HepG2 (cell line): Measurements from ENCODE around the gene GCDH. TPM values are rescaled to one million over a fixed set of nuclear protein-coding genes. Genes with fewer than 3 reads are reported as not detected.

Source experiments
- ATM ChIP-seq: fragments of 450-650 bp; IDR thresholded peaks from 2 replicates; pipeline ENCODE4 v1.7.1; 2017; ENCODE audit warnings: mild to moderate bottlenecking, borderline replicate concordance
- BCL3 ChIP-seq: sonication (generic); formaldehyde crosslinking; IDR thresholded peaks from 2 replicates; pipeline ENCODE4 v1.5.1; 2020; ENCODE audit warnings: mild to moderate bottlenecking, missing genetic modification reagents, moderate library complexity
- CBX1 ChIP-seq: IDR thresholded peaks from one replicate; pipeline ENCODE4 v1.6.1; 2016; ENCODE audit warnings: antibody characterized with exemption, low read depth
- FOXP4 ChIP-seq: sonication (generic); formaldehyde crosslinking; IDR thresholded peaks from 2 replicates; pipeline ENCODE4 v1.4.0; 2020; ENCODE audit warnings: missing genetic modification reagents
- GATA4 ChIP-seq: sonication (generic); IDR thresholded peaks from 2 replicates; pipeline ENCODE4 v1.6.1; 2016; ENCODE audit warnings: antibody characterized with exemption, low read depth, borderline replicate concordance
- HOXA5 ChIP-seq: sonication (generic); formaldehyde crosslinking; IDR thresholded peaks from 2 replicates; pipeline ENCODE4 v1.4.0; 2020; ENCODE audit warnings: missing genetic modification reagents
- MIER3 ChIP-seq: IDR thresholded peaks from 2 replicates; pipeline ENCODE4 v1.6.1; 2016; ENCODE audit warnings: missing compliant biosample characterization, borderline replicate concordance
- MLX ChIP-seq: IDR thresholded peaks from 2 replicates; pipeline ENCODE4 v1.6.1; 2016
- MXD3 ChIP-seq: IDR thresholded peaks from 2 replicates; pipeline ENCODE4 v1.6.1; 2016; ENCODE audit warnings: mild to moderate bottlenecking, missing biosample characterization, missing genetic modification reagents
- NFKBIZ ChIP-seq: IDR thresholded peaks from 2 replicates; pipeline ENCODE4 v1.6.1; 2018; ENCODE audit warnings: missing genetic modification reagents, missing compliant biosample characterization
- NFYC ChIP-seq: IDR thresholded peaks from 2 replicates; pipeline ENCODE4 v1.6.1; 2016; ENCODE audit warnings: missing genetic modification reagents, missing compliant biosample characterization
- NR1H2 ChIP-seq: sonication (generic); formaldehyde crosslinking; IDR thresholded peaks from 2 replicates; pipeline ENCODE4 v1.8.1; 2022; ENCODE audit warnings: low read depth, missing genetic modification reagents, borderline replicate concordance
- POGK ChIP-seq: sonication (generic); formaldehyde crosslinking; conservative IDR thresholded peaks from 2 replicates; pipeline ENCODE4 v1.8.0; 2022; ENCODE audit warnings: mild to moderate bottlenecking, moderate library complexity, missing genetic modification reagents
- POLR2AphosphoS5 ChIP-seq: IDR thresholded peaks from 2 replicates; pipeline ENCODE4 v1.6.1; 2012; ENCODE audit warnings: low read depth, low read length
- SALL2 ChIP-seq: sonication (generic); formaldehyde crosslinking; IDR thresholded peaks from 2 replicates; pipeline ENCODE4 v1.8.1; 2023; ENCODE audit warnings: mild to moderate bottlenecking, missing genetic modification reagents, inconsistent platforms
- SNRNP70 ChIP-seq: fragments of 200-400 bp; formaldehyde crosslinking; IDR thresholded peaks from 2 replicates; pipeline ENCODE4 v1.6.1; 2017; ENCODE audit warnings: mild to moderate bottlenecking, low read depth, low read length, moderate library complexity
- THAP11 ChIP-seq: IDR thresholded peaks from 2 replicates; pipeline ENCODE4 v1.6.1; 2016; ENCODE audit warnings: missing biosample characterization, missing genetic modification reagents
- XBP1 ChIP-seq: sonication (generic); formaldehyde crosslinking; IDR thresholded peaks from 2 replicates; pipeline ENCODE4 v1.5.0; 2020; ENCODE audit warnings: missing genetic modification reagents
- ZFX ChIP-seq: sonication (generic); formaldehyde crosslinking; IDR thresholded peaks from 2 replicates; pipeline ENCODE4 v1.4.0; 2020; ENCODE audit warnings: mild to moderate bottlenecking, low read depth, missing genetic modification reagents, moderate library complexity
- ZXDC ChIP-seq: sonication (generic); formaldehyde crosslinking; IDR thresholded peaks from 2 replicates; pipeline ENCODE4 v1.5.0; 2020; ENCODE audit warnings: mild to moderate bottlenecking, missing genetic modification reagents
- polyA plus RNA-seq, 8 experiments: library from polyadenylated mRNA; depleted of rRNA in 3 of 8; stranded (reverse) in 7 of 8; unstranded in 1 of 8; fragments of >200 nt; fragmentation: Illumina TruSeq in 4 of 8; extraction: Trizol in 4 of 8; gene quantifications; 2 replicates each; pipeline versions ENCODE4 v1.2.1 to v1.2.3, GENCODE V29; 2011 to 2016; ENCODE audit warnings: low read depth in 4 of 8, missing spikeins in 1 of 8, mixed read lengths in 1 of 8; ENCODE audit not compliant: insufficient read depth in 1 of 8
- total RNA-seq, 5 experiments: library from RNA; depleted of rRNA; stranded (reverse); fragments of >200 nt; fragmentation: Illumina TruSeq; extraction: Trizol; gene quantifications; 2 replicates each; pipeline ENCODE4 v1.2.3, GENCODE V29; 2016; ENCODE audit warnings: low read depth in 1 of 5

Gene GCDH
- total and polyA plus RNA-seq, 2 of the 13 experiments (the other 11 are each of a cell fraction or from before 2014, with no cell fraction given), result 15.1 to 38.0 TPM

- TF ChIP-seq POGK, result peak; percentile 71
- peak; percentile 71; the same call in 1 of the 2 replicates for TF ChIP-seq MXD3 (CRISPR knock-in tag)
- TF ChIP-seq ZXDC, result no peak; the same call in 1 of the 2 replicates
- peak; percentile 61; the same call in 1 of the 2 replicates for TF ChIP-seq BCL3
- TF ChIP-seq MLX (CRISPR knock-in tag), result 0 out of 2 replicates have a peak, but pooled peaks have one; percentile 19
- TF ChIP-seq XBP1, result 0 out of 2 replicates have a peak, but pooled peaks have one; percentile 49
- peak; percentile 46 for TF ChIP-seq CBX1
- no peak for TF ChIP-seq SNRNP70
- TF ChIP-seq POLR2AphosphoS5, result peak; percentile 90
- TF ChIP-seq THAP11, result peak; percentile 83
- TF ChIP-seq HOXA5, result no peak
- peak; percentile 84 for TF ChIP-seq ZFX (CRISPR knock-in tag)
- 0 out of 2 replicates have a peak, but pooled peaks have one; percentile 20 for TF ChIP-seq MIER3 (CRISPR knock-in tag)
- TF ChIP-seq ATM, result no peak
- TF ChIP-seq SALL2 (CRISPR knock-in tag), result peak; percentile 78
- TF ChIP-seq NFYC (CRISPR knock-in tag), result peak; percentile 99
- TF ChIP-seq NR1H2 (CRISPR knock-in tag), result no peak
- peak; percentile 32; the same call in 1 of the 2 replicates for TF ChIP-seq FOXP4
- TF ChIP-seq GATA4, result 0 out of 2 replicates have a peak, but pooled peaks have one; percentile 22
- TF ChIP-seq NFKBIZ, result no peak
Measured at GRCh38 chr19:12937927-12938778, 47.2 kb downstream of the GCDH start, which contains the start of gene CALR (continued).
